ENCODE results near the gene STK32A.

STK32A gene

GRCh38 chr5:147267082-147267832, 32.4 kb downstream of the STK32A start:
- DNase-seq, result no peak

- no peak for DNase-seq
Measured at GRCh38 chr5:147276497-147276896, 41.7 kb downstream of the STK32A start.

DNA sequence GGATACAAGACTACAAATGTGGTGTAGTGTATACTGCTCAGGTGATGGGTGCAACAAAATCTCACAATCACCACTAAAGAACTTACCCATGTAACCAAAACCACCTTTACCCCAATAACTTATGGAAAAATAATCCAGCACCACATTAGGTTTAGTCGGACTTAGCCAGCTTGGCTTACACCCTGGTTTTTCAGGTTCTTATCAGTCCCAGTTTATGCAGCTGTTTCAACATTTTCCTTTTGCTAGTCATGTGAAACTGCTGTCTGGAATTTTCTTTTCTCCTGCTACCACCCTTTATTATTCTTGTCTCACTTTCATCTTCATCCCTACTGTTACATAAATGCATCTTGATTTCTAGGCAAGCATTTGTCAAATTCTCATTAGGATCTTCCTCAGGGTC, 51.5 kb downstream of the STK32A start:
- DNase-seq, result no peak

- no peak for DNase-seq
Measured at GRCh38 chr5:147287110-147287509, 52.3 kb downstream of the STK32A start.

DNA sequence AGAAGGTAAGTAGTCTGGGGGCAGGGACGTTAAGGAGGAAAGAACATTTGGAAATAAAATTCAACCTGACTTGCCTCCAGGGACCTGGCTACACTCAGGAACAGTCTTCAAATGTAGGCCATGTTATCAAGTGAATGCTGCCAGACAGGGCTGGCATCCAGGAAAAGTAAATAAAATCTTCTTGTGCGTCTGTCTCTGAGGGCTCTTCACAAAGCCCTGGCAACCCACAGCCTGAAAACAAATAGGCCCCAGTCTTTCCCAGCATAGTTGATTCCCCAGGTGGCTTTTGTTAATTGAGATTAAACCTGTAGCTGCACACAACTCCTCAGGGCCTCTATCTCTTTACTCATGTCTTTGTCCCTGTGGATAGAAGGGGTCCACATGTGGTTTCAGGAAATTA, 55.4 kb downstream of the STK32A start:
- DNase-seq, result no peak

- no peak for DNase-seq
Measured at GRCh38 chr5:147303251-147303650, 68.4 kb downstream of the STK32A start.

- no peak for DNase-seq
Measured at GRCh38 chr5:147303976-147304375, 69.2 kb downstream of the STK32A start.

DNA sequence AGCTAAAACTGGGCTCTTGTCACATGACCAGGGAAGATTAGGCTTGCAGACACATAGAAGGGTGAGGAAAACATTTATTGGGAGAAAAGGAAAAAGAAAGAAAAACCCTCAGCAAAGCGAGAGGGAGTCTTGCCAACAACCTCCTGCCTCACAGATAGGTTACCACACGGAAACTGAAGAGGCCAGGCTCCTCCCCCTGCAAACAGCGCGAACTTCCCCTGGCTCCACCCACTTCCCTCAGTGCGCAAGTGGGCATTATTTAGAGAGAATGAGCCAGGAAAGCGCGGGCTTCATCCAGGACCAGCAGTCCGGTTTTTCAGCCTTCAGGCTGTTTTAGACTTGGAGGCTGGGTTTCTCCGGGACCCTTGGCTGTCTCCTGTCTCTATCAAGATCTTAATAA, 70.3 kb downstream of the STK32A start:
- no peak for DNase-seq

DNA sequence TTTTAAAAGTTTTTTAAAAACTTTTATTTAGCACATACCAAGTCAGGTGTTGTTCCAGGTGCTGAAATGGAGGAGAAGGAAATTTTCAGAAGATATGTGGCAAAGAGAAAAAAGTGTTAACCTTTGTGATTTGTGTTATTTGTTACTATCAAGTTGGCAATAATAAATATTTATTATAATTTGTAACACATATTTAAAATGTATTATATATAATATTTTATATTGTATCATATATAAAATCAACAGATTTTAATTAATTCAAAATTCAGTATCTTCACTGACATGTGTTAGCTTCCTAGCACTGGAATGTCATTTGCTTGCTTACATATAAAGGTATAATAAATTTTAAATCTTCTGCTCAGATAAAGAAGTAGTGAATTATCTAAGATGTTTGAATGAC, 71.5 kb downstream of the STK32A start:
- no peak for DNase-seq

GRCh38 chr5:147307170-147307569, 72.3 kb downstream of the STK32A start:
- DNase-seq, result no peak

DNA sequence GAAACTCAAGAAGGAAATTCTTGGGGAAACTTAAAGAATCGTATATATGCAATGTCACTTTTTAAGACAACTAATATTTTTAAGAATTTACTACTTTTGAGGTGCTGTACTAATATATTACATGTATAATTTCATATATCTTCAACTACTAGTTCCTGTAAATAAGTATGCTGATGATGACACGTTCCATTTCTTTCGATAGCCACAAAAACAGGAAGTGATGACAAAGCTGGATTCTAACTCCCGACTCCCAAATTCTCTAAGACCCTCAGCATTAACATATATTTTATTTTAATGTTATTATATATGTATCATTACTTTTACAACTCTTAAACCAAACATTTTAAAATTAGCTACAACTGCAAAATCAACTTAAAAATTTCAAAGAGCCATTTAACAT, 74.8 kb downstream of the STK32A start:
- DNase-seq, result no peak

DNA sequence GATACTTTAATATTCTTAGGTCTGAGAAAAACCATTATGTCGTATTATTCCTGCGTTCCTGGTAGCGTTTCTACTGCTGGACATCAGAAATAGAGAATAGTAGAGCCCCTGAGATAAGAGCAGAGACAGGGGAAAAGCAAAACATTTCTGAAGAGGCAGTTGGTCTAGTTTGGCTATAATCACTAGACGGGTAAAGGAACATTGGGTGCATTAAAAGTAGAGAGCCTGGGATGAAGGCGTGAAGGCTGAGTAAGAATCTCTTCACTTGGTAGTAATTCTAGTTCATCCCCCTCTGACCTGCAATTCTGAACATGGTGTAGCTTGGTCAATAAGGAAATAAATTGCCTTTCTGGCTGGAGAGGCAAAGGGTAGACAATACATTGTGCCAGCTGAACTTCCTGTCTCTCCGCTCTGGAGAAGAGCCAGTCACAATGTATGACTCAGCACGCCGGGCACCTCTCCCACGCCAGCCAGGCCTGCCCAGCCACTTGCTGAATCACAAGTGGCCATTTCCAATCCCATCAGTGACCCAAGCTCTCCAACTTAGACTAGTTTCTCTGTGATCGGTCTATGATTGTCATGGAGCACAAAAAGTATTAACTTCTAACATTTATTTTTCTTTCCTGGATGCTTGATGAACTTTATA, 75.4 kb downstream of the STK32A start:
- DNase-seq, result no peak

GRCh38 chr5:147317978-147318684, 83.3 kb downstream of the STK32A start:
- DNase-seq, result no peak

DNA sequence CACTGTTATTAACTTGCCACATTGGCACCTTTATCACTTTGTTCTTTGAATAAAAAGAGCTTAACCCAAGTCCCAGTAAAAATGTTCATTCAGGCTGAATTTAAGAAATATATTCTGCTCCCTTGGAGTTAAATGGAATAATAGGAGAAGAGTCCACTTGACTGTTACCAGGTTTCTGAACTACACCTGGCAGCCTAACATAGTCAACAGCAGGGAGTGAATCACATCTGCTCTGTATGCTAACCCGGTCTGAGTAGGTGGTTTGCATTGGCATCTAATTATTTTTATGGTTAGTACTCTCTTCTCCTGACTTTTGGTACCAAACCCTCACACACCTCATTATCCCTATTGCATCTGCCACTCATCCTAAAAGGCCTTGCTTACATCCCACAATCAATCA, 86.7 kb downstream of the STK32A start:
- DNase-seq, result no peak

GRCh38 chr5:147327421-147327820, 92.6 kb downstream of the STK32A start:
- DNase-seq, result no peak

- DNase-seq, result no peak
Measured at GRCh38 chr5:147327905-147328304, 93.1 kb downstream of the STK32A start.

DNA sequence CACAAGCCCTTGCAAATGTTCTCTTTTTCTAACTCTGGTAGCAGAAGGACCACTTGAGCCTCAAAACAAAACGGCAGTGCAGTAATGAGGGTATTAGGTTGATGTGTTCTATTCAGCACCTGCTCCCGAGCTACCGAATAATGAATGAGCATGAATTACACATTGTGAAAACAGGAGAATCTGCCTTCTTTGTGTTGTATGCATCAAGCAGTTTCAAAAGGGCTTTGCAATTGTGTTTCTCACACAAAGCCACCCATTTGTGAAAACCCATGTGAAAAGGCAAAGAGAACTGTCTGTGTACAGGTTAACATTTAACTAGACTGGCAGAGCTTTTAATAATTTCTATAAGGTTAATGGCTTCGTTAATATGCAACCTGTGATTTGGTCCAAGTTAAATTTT, 97.8 kb downstream of the STK32A start:
- DNase-seq, result no peak

GRCh38 chr5:147336876-147337275, 102.0 kb downstream of the STK32A start:
- DNase-seq, result no peak

DNA sequence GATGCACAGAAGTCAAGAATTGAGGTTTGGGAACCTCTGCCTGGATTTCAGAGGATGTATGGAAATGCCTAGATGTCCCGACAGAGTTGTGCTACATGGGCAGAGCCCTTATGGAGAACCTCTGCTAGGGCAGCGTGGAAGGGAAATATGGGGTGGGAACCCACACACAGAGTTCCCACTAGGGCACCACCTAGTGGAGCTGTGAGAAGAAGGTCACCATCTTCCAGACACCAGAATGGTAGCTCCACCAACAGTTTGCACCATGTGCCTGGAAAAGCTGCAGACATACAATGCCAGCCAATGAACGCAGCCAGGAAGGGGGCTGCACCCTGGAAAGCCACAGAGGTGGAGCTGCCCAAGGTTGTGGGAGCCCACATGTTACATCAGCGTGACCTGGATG, 104.5 kb downstream of the STK32A start:
- no peak for DNase-seq

- DNase-seq, result no peak
Measured at GRCh38 chr5:147340941-147341340, 106.1 kb downstream of the STK32A start.

DNA sequence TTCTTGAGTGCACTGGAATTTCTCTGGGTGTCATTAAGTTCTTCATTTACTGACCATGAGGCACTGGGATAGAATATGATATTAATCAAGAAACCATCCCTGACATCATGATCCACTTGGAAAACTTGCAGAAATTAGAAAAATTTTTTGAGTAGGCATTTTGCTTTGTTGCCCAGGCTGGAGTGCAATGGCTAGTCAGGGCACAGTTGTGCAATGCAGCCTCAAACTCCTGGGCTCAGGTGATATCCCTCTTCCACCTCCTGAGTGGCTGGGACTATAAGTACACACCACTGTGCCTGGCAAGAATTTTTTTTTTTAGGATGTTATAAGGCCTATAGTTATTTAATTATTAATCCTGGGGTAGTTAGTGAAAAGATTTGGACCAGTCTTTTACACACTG, 106.5 kb downstream of the STK32A start:
- DNase-seq, result no peak

GRCh38 chr5:147344861-147345260, 110.0 kb downstream of the STK32A start:
- DNase-seq, result no peak

GRCh38 chr5:147346006-147346561, 111.3 kb downstream of the STK32A start:
- DNase-seq, result peak; percentile 3

GRCh38 chr5:147348046-147348445, 113.2 kb downstream of the STK32A start:
- DNase-seq, result no peak
